ENCODE results near the gene NUDT4. TPM values are rescaled to one million over a fixed set of nuclear protein-coding genes. Genes with fewer than 3 reads are reported as not detected.
"Not testable (repeated sequence)": the region's sequence is repeated elsewhere in the genome, so short reads cannot be mapped to it uniquely, and the experiment has no call there.

Gene NUDT4
- total RNA-seq, 1 donor from 2014 or later, result 41.0 TPM

- no peak overlapping the region for H3K4me3 Mint-ChIP-seq
- peaks cover 19% of the 10 kb centered on the region for H3K4me1 Mint-ChIP-seq
- H3K36me3 Mint-ChIP-seq, result peaks cover 18% of the 10 kb centered on the region
- TF ChIP-seq CTCF (IDR thresholded peaks at IDR 0.05; ENCODE audit: unreplicated experiment), result no peak
- H3K27me3 Mint-ChIP-seq (ENCODE audit: low read depth), result no peaks in the 10 kb centered on the region
- peaks cover 3% of the 10 kb centered on the region for H3K9me3 Mint-ChIP-seq
- no peak overlapping the region for H3K27ac Mint-ChIP-seq
- DNase-seq (ENCODE audit: low spot score in 2 of 2, unreplicated experiment in 2 of 2), result no peak
Observed at GRCh38 chr12:93407963-93408283, 30.2 kb downstream of the NUDT4 start.

GRCh38 chr12:93408813-93409212 is 31.1 kb downstream of the NUDT4 start:
- TF ChIP-seq CTCF (IDR thresholded peaks at IDR 0.05; ENCODE audit: unreplicated experiment), result no peak
- no peaks in the 10 kb centered on the region for H3K27me3 Mint-ChIP-seq (ENCODE audit: low read depth)
- no peak for DNase-seq (ENCODE audit: low spot score in 2 of 2, unreplicated experiment in 2 of 2)
- H3K36me3 Mint-ChIP-seq, result peaks cover 18% of the 10 kb centered on the region
- peaks cover 3% of the 10 kb centered on the region for H3K9me3 Mint-ChIP-seq
- H3K27ac Mint-ChIP-seq, result no peak overlapping the region
- H3K4me3 Mint-ChIP-seq, result no peak overlapping the region
- peaks cover 26% of the 10 kb centered on the region for H3K4me1 Mint-ChIP-seq

DNA sequence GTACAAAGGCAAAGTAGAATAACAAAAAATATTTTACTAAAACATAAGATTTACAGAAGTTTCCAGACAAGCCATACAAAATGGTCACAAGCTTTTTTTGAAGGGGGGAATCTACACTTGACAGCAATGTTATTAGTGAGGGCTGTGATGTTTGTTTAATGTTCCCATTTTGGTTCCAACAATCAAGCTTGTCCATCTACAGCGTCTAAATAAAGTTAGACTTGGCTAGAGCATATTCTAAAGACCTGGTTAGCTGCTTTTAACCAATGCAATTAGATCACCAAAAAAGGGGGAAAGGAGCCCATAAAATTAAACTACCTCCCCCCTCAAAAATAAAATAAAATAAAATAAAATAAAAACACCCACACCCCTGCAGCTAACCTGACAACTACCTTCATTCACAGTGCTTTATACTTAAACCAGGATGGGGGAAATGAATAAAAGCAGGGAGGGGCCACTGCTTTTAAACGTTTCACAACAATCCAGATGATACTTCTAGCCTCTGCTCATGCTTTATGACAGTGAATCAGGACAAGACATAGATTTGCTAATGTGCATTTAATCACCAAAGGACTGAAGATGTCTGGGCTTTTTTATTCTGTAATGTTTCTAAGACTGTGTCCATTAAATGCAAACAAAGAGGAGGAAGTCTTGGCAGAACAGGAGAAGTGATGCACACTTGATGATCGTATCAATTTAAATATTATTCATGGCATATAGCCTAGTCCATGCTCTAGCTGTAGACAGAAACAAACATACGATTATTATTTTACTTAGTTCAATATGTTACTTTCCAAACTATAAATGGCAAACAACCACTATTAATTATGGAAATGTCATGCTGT is 31.8 kb downstream of the NUDT4 start:
- H3K27me3 Mint-ChIP-seq (ENCODE audit: low read depth); H3K9me3 Mint-ChIP-seq; DNase-seq (ENCODE audit: low spot score in 2 of 2, unreplicated experiment in 2 of 2); H3K27ac Mint-ChIP-seq; H3K4me3 Mint-ChIP-seq: not testable (repeated sequence)
- H3K36me3 Mint-ChIP-seq, result peaks cover 21% of the 10 kb centered on the region
- peaks cover 26% of the 10 kb centered on the region for H3K4me1 Mint-ChIP-seq

GRCh38 chr12:93411060-93411459 is 33.3 kb downstream of the NUDT4 start:
- DNase-seq (ENCODE audit: low spot score in 2 of 2, unreplicated experiment in 2 of 2); H3K9me3 Mint-ChIP-seq; H3K4me3 Mint-ChIP-seq; H3K27me3 Mint-ChIP-seq (ENCODE audit: low read depth): not testable (repeated sequence)
- Mint-ChIP-seq H3K4me1 (peaks cover 37% of the 10 kb centered on the region), H3K27ac (peak overlapping the region; percentile 35), H3K36me3 (peaks cover 18% of the 10 kb centered on the region)

DNA sequence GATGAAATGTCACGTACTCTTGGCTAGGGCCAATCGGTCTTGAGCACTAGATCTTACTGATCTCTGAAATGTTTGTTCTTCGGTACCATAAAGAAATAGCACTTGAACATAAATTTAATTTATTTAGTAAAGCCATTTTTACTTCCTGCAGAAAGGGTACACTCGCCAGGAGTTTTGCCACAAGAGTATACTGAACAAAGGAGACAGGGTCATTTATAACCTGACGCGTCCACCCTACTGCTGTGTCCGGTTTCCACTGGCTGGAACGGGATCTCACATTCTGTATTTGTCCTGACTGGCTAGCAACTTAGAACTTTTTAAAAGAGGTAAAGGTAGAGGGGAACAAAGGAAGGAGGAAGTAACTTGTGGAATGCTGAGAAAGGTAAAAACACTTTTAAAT is 34.7 kb downstream of the NUDT4 start:
- not testable (repeated sequence) for DNase-seq (ENCODE audit: low spot score in 2 of 2, unreplicated experiment in 2 of 2)

GRCh38 chr12:93413064-93413463 is 35.3 kb downstream of the NUDT4 start:
- Mint-ChIP-seq H3K27ac (peak overlapping the region; percentile 31), H3K27me3 (ENCODE audit: low read depth) (no peaks in the 10 kb centered on the region), H3K4me3 (no peak overlapping the region), H3K4me1 (peaks cover 37% of the 10 kb centered on the region), H3K9me3 (peaks cover 7% of the 10 kb centered on the region), H3K36me3 (peaks cover 7% of the 10 kb centered on the region)
- no peak for TF ChIP-seq CTCF (IDR thresholded peaks at IDR 0.05; ENCODE audit: unreplicated experiment)
- no peak for DNase-seq (ENCODE audit: low spot score in 2 of 2, unreplicated experiment in 2 of 2)

More for the DNA sequence above, 34.7 kb downstream of the NUDT4 start:
- peak overlapping the region; percentile 67 for H3K27ac Mint-ChIP-seq
- H3K4me3 Mint-ChIP-seq; H3K27me3 Mint-ChIP-seq (ENCODE audit: low read depth); H3K9me3 Mint-ChIP-seq: not testable (repeated sequence)
- H3K4me1 Mint-ChIP-seq, result peaks cover 37% of the 10 kb centered on the region
- H3K36me3 Mint-ChIP-seq, result peaks cover 13% of the 10 kb centered on the region

DNA sequence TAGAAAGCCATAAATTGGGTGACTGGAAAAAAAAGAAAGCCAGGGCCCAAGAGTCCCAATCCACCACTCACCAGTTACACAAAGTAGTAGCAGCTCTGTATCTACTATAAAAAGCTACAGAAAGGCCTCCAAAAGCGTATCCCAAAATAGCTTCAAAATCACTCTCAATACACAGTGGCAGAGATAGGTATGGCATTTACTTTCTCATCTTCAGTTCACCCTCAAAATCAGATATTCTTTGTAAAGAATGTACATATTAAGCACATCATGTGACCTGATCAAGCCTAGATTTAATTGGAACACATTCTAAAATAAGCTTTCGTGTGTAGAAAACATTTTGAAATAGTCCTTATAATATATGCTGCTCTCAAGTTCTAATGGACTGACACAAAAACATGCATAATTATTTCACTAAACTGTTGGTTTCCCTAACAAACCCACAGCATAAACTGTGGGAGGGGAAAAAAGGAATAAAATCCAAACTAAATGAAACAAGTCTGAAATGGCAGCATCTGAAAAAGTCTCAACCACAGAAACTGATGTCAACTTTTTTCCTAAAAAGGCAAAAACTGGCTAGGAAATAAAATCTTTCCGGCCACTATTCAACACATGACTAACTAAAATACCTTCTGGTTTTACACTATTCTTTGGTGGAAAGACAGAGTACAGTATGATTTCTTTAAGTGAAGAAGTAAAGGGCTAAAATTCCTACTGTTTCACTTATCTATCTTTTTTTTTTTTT is 38.2 kb downstream of the NUDT4 start:
- peaks cover 34% of the 10 kb centered on the region for H3K4me1 Mint-ChIP-seq

More for the DNA sequence above, 38.2 kb downstream of the NUDT4 start:
- DNase-seq (ENCODE audit: low spot score in 2 of 2, unreplicated experiment in 2 of 2), result no peak
- TF ChIP-seq CTCF (IDR thresholded peaks at IDR 0.05; ENCODE audit: unreplicated experiment), result no peak
- H3K36me3 Mint-ChIP-seq, result peaks cover 7% of the 10 kb centered on the region
- peak overlapping the region; percentile 52 for H3K27ac Mint-ChIP-seq
- no peaks in the 10 kb centered on the region for H3K27me3 Mint-ChIP-seq (ENCODE audit: low read depth)
- no peak overlapping the region for H3K4me3 Mint-ChIP-seq
- H3K9me3 Mint-ChIP-seq, result peaks cover 7% of the 10 kb centered on the region
